Measurements from ENCODE around the gene USP54. TPM values are rescaled to one million over a fixed set of nuclear protein-coding genes. Genes with fewer than 3 reads are reported as not detected.

The USP54 gene
- total RNA-seq, 1 donor from 2014 or later = 64.2 TPM

DNA sequence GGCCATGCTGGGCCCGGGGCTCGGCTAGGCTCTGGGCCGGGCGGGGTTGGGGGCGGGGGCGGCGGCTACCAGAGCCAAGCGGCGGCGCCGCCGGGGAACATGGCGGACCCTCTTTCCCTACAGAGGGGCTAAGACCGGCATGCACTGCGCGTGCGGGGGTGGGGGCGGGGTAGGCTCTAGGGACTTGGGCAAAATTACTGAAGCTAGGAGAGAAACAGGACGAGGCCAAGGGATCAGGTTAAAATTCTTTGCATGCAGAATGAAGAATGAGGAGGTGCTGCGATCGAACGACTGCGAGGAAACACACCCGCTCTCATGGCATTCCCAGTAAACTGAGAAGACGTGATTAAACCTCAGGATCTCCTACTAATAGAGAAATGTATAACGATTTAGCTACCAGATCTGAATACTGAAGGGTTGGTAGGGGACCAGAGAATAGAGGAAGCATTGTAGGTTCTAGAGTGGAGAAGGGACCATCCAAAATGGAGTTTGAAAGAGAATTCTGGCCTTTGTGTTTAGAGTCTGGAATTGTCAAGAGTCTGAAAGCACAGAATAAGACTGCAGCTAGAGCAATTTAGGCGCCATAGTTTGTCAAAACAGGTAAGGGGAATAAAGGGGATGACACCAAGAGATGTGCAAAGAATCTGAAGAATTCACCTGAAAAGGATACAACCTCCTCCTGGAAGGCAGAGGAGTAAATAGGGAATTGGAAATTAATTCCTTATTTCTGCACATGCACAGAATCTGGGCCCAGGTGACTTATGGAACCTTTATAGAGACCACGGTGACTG, 95.1 kb downstream of the USP54 start, which contains the start of gene PPP3CB:
Gene PPP3CB (minus strand): TSS at position 141 of the 791 bp plus-strand sequence. CDS start 135 bp downstream, at position 6.
- Histone ChIP-seq H3K36me3 (ENCODE audit: control insufficient read depth, insufficient read depth, low read length) (peaks cover 2% of the 10 kb centered on the region), H3K4me3 (ENCODE audit: low read depth, low read length) (peak within 1 kb of the TSS; percentile 77), H3K27me3 (ENCODE audit: control insufficient read depth, insufficient read depth, low read length) (no peaks in the 10 kb centered on the region)
- TF ChIP-seq, protein P1, sequence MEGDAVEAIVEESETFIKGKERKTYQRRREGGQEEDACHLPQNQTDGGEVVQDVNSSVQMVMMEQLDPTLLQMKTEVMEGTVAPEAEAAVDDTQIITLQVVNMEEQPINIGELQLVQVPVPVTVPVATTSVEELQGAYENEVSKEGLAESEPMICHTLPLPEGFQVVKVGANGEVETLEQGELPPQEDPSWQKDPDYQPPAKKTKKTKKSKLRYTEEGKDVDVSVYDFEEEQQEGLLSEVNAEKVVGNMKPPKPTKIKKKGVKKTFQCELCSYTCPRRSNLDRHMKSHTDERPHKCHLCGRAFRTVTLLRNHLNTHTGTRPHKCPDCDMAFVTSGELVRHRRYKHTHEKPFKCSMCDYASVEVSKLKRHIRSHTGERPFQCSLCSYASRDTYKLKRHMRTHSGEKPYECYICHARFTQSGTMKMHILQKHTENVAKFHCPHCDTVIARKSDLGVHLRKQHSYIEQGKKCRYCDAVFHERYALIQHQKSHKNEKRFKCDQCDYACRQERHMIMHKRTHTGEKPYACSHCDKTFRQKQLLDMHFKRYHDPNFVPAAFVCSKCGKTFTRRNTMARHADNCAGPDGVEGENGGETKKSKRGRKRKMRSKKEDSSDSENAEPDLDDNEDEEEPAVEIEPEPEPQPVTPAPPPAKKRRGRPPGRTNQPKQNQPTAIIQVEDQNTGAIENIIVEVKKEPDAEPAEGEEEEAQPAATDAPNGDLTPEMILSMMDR (IDR thresholded peaks at IDR 0.05; ENCODE audit: insufficient read depth, low read length, poor library complexity, severe bottlenecking) = no peak
- peak; percentile 72 for DNase-seq (ENCODE audit: low read depth)

DNA sequence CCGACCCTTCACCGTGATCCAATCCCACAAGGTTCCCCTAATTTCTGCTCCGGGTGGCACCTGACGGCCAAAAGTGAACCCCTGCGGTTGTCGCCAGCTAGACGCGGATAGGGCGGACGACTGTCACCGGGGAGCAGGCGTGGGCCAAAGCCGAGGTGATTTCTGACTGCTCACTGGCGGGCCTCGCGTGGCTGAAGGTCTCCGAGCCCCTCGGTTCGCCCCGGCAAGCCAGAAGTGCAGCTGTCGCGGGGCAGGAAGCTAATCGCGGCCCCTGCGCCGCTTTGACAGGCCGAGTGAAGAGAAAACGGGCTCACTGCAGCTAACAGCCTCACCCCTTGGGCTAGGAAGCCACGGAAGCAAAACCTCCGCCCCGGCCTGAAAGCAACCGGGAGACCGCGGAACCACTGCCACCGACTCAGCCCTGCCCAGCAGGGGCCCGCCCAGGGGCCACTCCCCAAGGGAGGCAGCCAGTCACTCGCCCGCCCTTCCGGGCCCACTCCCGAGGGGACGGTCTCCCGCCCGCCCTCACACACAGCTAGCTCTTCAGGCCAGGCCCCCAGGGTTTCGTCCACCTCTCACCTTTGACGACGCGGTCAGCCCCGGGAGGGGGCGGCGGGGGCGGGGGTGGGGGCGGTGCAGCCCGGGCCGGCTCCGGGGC, 95.8 kb downstream of the USP54 start:
- peak; percentile 62 for DNase-seq (ENCODE audit: low read depth)
- H3K36me3 ChIP-seq (ENCODE audit: control insufficient read depth, insufficient read depth, low read length) = no peaks in the 10 kb centered on the region
- H3K27me3 ChIP-seq (ENCODE audit: control insufficient read depth, insufficient read depth, low read length) = no peaks in the 10 kb centered on the region
- peak overlapping the region; percentile 77 for H3K4me3 ChIP-seq (ENCODE audit: low read depth, low read length)
- TF ChIP-seq, protein P1 (IDR thresholded peaks at IDR 0.05; ENCODE audit: insufficient read depth, low read length, poor library complexity, severe bottlenecking) = no peak

DNA sequence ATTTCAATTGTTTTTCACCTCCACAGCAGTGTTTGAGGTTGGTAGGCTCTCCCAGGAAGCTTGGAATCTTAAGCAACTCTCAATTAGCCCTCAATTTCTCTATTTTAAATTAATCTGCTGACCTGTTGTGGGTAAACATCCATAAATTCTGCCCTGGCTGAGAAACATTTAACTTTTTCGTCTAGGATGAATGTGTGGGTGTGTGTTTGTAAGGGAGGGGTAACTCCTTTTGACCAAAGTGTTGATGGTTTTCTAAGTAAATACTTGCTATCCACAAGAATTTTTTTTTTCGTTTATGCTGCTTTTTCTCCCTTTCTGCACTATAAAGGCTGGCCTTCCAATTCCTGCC, 96.3 kb downstream of the USP54 start:
- no peak for DNase-seq (ENCODE audit: low read depth)
- TF ChIP-seq, protein P1 (IDR thresholded peaks at IDR 0.05; ENCODE audit: insufficient read depth, low read length, poor library complexity, severe bottlenecking) = no peak
- no peaks in the 10 kb centered on the region for H3K27me3 ChIP-seq (ENCODE audit: control insufficient read depth, insufficient read depth, low read length)
- no peaks in the 10 kb centered on the region for H3K36me3 ChIP-seq (ENCODE audit: control insufficient read depth, insufficient read depth, low read length)
- peak overlapping the region; percentile 77 for H3K4me3 ChIP-seq (ENCODE audit: low read depth, low read length)

DNA sequence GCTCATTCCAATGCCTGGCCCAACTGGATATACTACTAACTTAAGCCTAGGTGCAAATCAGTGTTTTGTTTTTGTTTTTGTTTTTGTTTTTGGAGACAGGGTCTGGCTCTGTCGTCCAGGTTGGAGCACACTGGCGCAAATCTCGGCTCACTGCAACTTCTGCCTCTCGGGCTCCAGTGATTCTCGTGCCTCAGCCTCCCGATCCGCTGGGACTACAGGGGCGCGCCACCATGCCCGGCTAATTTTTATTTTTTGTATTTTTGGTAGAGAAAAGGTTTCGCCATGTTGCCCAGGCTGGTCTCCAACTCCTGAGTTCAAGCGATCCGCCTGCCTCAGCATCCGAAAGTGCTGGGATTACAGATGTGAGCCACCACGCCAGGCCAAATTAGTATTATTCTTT, 96.9 kb downstream of the USP54 start:
- H3K36me3 ChIP-seq (ENCODE audit: control insufficient read depth, insufficient read depth, low read length) = no peaks in the 10 kb centered on the region
- no peak overlapping the region for H3K4me3 ChIP-seq (ENCODE audit: low read depth, low read length)
- no peaks in the 10 kb centered on the region for H3K27me3 ChIP-seq (ENCODE audit: control insufficient read depth, insufficient read depth, low read length)
- no peak for DNase-seq (ENCODE audit: low read depth)
- TF ChIP-seq, protein P1 (IDR thresholded peaks at IDR 0.05; ENCODE audit: insufficient read depth, low read length, poor library complexity, severe bottlenecking) = no peak

DNA sequence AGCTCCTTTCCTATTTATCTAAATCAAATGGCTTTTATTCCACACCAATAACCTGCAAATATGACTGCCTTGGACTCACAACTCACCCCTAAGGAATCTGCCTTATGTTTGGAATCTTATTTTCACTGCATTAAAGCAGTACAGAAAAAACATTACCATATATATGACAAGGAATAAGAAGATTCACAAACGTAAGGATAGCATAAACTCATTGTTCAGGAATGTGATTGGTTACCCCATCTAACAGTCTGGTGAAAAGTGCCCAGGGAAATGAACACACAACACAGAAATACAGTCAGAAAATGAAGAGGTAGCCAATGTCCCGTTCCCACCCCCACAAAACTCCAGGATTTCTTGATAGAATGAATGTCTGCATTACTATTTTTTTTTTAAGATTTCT, 97.4 kb downstream of the USP54 start:
- no peak overlapping the region for H3K4me3 ChIP-seq (ENCODE audit: low read depth, low read length)
- no peaks in the 10 kb centered on the region for H3K27me3 ChIP-seq (ENCODE audit: control insufficient read depth, insufficient read depth, low read length)
- H3K36me3 ChIP-seq (ENCODE audit: control insufficient read depth, insufficient read depth, low read length) = no peaks in the 10 kb centered on the region
- TF ChIP-seq, protein P1 (IDR thresholded peaks at IDR 0.05; ENCODE audit: insufficient read depth, low read length, poor library complexity, severe bottlenecking) = no peak
- DNase-seq (ENCODE audit: low read depth) = no peak
